ENCODE results near the gene GCN1.

DNA sequence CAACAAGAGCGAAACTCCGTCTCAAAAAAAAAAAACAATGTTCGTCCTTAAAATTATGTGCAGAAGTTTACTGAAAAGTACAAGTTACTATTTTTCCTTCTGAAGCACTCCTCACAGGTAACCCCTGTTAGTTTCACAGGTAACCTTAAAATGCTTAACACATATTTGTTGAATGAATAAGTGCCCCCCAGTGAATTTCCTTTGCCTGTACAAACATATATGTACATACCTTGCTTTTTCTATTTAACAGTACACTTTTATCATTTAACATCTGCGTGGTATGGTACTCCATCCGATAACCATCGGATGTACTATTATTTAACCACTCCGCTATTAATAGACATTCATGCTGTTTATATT lies 76.6 kb downstream of the GCN1 start:
- TF ChIP-seq CTCF (conservative IDR thresholded peaks at IDR 0.05 in 1 of 2, IDR thresholded peaks at IDR 0.05 in 1 of 2; ENCODE audit: low read depth in 1 of 2, low read length in 2 of 2): no peak
- no peak for TF ChIP-seq EZH2 (IDR thresholded peaks at IDR 0.05; ENCODE audit: low read length, missing control alignments)
